ENCODE data around the gene HPRT1. TPM values are rescaled to one million over a fixed set of nuclear protein-coding genes. Genes with fewer than 3 reads are reported as not detected.
"Not testable (repeated sequence)": the region's sequence is repeated elsewhere in the genome, so short reads cannot be mapped to it uniquely, and the experiment has no call there.

HPRT1 gene
- total RNA-seq, 2 donors from 2014 or later, result 14.9 to 77.4 TPM

DNA sequence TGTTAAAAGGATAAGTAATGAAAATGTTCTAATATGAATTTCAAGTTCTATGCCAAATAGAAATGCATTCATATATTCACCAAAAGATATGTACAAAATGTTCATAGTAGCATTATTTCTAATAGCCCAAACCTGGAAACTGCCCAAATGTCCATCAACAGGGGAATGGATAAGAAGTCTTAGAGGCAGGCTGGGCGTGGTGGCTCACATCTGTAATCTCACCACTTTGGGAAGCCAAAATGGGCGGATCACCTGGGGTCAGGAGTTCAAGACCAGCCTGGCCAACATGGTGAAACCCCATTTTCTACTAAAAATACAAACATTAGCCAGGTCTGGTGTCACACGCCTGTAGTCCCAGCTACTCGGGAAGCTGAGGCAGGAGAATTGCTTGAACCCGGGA is 2.3 kb upstream of the HPRT1 start:
- Histone ChIP-seq H3K4me1 (replicated peaks) (no peaks in the 10 kb centered on the region), H3K36me3 (no peaks in the 10 kb centered on the region), H3K27ac (no peak overlapping the region), H3K4me3 (no peak overlapping the region), H3K27me3 (replicated peaks; ENCODE audit: insufficient read depth) (no peaks in the 10 kb centered on the region), H3K9me3 (no peaks in the 10 kb centered on the region)
- WGBS, result 82% methylated on average over 5 of the region's 5 CpGs
- intact Hi-C loops (cut with DNase I), result no loop called here
- no peak for TF ChIP-seq POLR2AphosphoS5 (IDR thresholded peaks at IDR 0.05)
- no peak for TF ChIP-seq POLR2A (IDR thresholded peaks at IDR 0.05)
- no peak for TF ChIP-seq CTCF (IDR thresholded peaks at IDR 0.05)
- no peak for DNase-seq (ENCODE audit: low spot score)

GRCh38 chrX:134459683-134460004 is 321 bp upstream of the HPRT1 start:
- TF ChIP-seq CTCF (IDR thresholded peaks at IDR 0.05) (no peak), POLR2A (IDR thresholded peaks at IDR 0.05) (no peak), POLR2AphosphoS5 (IDR thresholded peaks at IDR 0.05) (no peak)
- intact Hi-C loops (cut with DNase I), result no loop called here
- Histone ChIP-seq H3K9me3 (no peaks in the 10 kb centered on the region), H3K27ac (peak overlapping the region; percentile 53 to 67), H3K36me3 (no peaks in the 10 kb centered on the region), H3K4me3 (peak overlapping the region; percentile 47 to 49), H3K4me1 (replicated peaks) (no peaks in the 10 kb centered on the region), H3K27me3 (replicated peaks; ENCODE audit: insufficient read depth) (no peaks in the 10 kb centered on the region)
- WGBS, result 5% methylated on average over 12 of the region's 12 CpGs
- DNase-seq (ENCODE audit: low spot score), result no peak

DNA sequence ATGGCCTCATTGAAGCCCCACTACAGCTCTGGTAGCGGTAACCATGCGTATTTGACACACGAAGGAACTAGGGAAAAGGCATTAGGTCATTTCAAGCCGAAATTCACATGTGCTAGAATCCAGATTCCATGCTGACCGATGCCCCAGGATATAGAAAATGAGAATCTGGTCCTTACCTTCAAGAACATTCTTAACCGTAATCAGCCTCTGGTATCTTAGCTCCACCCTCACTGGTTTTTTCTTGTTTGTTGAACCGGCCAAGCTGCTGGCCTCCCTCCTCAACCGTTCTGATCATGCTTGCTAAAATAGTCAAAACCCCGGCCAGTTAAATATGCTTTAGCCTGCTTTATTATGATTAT is 876 bp downstream of the HPRT1 start:
- intact Hi-C loops (cut with DNase I), result no loop called here

GRCh38 chrX:134461437-134461836 is 1.5 kb downstream of the HPRT1 start:
- intact Hi-C loops (cut with DNase I), result no loop called here
- Histone ChIP-seq H3K9me3 (no peaks in the 10 kb centered on the region), H3K36me3 (no peaks in the 10 kb centered on the region), H3K27ac (no peak overlapping the region), H3K4me1 (replicated peaks) (no peaks in the 10 kb centered on the region), H3K27me3 (replicated peaks; ENCODE audit: insufficient read depth) (no peaks in the 10 kb centered on the region), H3K4me3 (no peak overlapping the region)
- whole genome bisulfite sequencing, result 90% methylated on average over 3 of the region's 3 CpGs
- no peak for DNase-seq (ENCODE audit: low spot score)
- TF ChIP-seq POLR2A (IDR thresholded peaks at IDR 0.05), result no peak
- TF ChIP-seq POLR2AphosphoS5 (IDR thresholded peaks at IDR 0.05), result no peak
- no peak for TF ChIP-seq CTCF (IDR thresholded peaks at IDR 0.05)

More for the DNA sequence above, 876 bp downstream of the HPRT1 start:
- H3K27ac ChIP-seq, result peak overlapping the region in 1 of 2 donors; percentile 47
- no peaks in the 10 kb centered on the region for H3K27me3 ChIP-seq (replicated peaks; ENCODE audit: insufficient read depth)
- peak overlapping the region; percentile 47 to 49 for H3K4me3 ChIP-seq
- no peaks in the 10 kb centered on the region for H3K36me3 ChIP-seq
- TF ChIP-seq POLR2A (IDR thresholded peaks at IDR 0.05) (no peak), POLR2AphosphoS5 (IDR thresholded peaks at IDR 0.05) (no peak)
- no peak for DNase-seq (ENCODE audit: low spot score)
- H3K9me3 ChIP-seq, result no peaks in the 10 kb centered on the region
- H3K4me1 ChIP-seq (replicated peaks), result no peaks in the 10 kb centered on the region
- 4% methylated on average over 9 of the region's 9 CpGs for WGBS

GRCh38 chrX:134462927-134463326 is 3.0 kb downstream of the HPRT1 start:
- Histone ChIP-seq H3K4me3 (no peak overlapping the region), H3K27ac (no peak overlapping the region), H3K4me1 (replicated peaks) (no peaks in the 10 kb centered on the region), H3K27me3 (replicated peaks; ENCODE audit: insufficient read depth) (no peaks in the 10 kb centered on the region), H3K36me3 (no peaks in the 10 kb centered on the region), H3K9me3 (no peaks in the 10 kb centered on the region)
- intact Hi-C loops (cut with DNase I), result no loop called here
- WGBS, result 50% methylated on average over 2 of the region's 2 CpGs
- TF ChIP-seq CTCF (IDR thresholded peaks at IDR 0.05) (no peak), POLR2A (IDR thresholded peaks at IDR 0.05) (no peak), POLR2AphosphoS5 (IDR thresholded peaks at IDR 0.05) (no peak)
- no peak for DNase-seq (ENCODE audit: low spot score)

DNA sequence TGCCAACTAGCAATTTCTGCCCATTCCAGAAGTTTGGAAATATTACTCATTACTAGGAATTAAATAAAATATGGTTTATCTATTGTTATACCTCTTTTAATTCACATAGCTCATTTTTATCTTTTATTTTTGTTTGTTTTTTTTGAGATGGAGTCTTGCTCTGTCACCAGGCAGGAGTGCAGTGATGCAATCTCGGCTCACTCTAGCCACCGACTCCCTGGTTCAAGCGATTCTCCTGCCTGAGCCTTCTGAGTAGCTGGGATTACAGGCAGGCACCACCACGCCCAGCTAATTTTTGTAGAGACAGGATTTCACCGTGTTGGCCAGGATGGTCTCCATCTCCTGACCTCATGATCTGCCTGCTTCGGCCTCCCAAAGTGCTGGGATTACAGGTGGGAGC is 4.5 kb downstream of the HPRT1 start:
- H3K4me3 ChIP-seq; intact Hi-C loops (cut with DNase I); H3K27me3 ChIP-seq (replicated peaks; ENCODE audit: insufficient read depth); H3K9me3 ChIP-seq; H3K4me1 ChIP-seq (replicated peaks); H3K36me3 ChIP-seq; DNase-seq (ENCODE audit: low spot score); H3K27ac ChIP-seq: not testable (repeated sequence)
- WGBS, result 92% methylated on average over 6 of the region's 6 CpGs
